Measurements from ENCODE around the gene POMGNT2.

POMGNT2 gene

GRCh38 chr3:43043793-43044192, 62.1 kb downstream of the POMGNT2 start:
- no peak for DNase-seq
- no peak for ATAC-seq

DNA sequence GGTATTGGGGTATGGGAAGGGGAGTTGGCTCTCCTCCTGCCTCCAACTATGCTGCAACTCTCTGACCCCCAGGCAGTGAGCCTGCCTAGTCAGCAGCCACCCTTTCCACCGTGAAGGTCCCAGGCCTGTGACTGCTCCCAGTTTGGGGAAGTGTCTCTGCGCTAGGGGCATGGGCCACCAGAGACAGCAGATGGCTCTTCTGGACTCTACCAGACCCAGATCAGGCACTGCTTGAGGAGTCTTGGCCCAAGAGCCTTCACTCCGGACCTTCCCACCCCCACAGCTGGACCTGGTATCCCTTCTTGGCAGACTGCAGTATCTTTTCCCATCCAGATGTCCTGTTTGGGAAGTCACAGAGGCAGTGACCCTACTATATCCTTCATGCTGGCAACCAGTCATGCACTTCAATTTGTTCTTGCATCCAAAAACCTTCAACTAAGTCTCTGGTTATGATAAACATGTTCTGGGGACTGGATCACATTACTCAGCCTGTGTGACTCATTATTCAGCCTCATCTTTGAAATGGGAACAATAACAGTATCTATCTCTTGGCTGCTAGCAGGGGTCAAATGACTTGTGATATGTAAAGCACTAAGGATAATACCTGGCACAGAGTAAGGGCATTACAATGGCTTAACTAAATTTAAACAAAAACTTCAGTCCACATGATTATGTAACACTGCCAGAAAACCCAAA, 62.7 kb downstream of the POMGNT2 start:
- DNase-seq, result no peak
- peak; percentile 40 for ATAC-seq

GRCh38 chr3:43041517-43041916, 64.4 kb downstream of the POMGNT2 start:
- no peak for ATAC-seq
- no peak for DNase-seq

DNA sequence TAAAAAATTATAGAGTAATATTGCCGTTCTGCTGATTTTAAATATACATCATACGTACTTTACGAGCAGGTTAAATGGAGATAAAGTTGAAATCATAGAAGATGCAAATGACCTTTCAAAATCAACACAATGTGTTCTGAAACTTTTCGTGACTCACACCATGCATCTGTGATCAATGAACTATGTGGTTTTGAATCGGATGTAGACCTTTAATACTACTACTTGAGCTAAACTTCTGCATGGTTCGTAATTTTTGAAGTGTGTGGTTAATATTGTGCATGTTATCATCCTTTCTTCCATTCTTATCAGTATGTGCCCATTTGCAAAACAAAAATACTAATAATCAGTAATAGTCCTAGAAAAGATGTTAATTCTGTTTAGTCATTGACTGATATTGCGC, 67.9 kb downstream of the POMGNT2 start:
- DNase-seq, result no peak
- peak; percentile 52 for ATAC-seq

GRCh38 chr3:43036621-43037423, 69.1 kb downstream of the POMGNT2 start:
- DNase-seq, result no peak
- ATAC-seq, result peak; percentile 50

DNA sequence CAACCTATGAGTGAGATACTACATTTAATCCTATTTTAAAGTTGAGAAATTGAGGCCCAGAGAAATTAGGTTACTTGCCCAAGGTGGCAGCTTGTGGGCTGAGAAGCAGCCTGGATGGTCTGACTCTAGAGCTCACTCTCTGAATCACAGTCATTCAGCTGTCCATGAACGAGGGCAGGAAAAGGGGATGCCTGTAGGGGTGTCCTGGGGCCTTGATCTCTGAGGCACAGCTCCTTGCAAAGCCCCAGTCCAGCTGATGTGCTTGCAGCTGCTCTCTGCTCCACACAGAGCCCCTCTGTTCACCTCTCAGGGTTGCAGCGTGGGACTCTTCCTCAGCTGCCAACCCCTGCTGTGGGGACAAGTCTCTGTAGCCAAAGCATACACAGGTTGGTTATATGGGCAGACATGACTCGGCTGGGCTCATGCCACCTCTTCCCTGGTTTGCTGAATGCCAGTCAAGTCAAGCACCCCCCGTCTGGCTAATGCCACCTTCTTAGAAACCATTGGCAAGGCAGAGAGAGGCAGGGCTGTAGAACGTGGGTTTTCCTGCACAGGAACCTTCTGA, 70.0 kb downstream of the POMGNT2 start:
- ATAC-seq (no peak), DNase-seq (no peak)

DNA sequence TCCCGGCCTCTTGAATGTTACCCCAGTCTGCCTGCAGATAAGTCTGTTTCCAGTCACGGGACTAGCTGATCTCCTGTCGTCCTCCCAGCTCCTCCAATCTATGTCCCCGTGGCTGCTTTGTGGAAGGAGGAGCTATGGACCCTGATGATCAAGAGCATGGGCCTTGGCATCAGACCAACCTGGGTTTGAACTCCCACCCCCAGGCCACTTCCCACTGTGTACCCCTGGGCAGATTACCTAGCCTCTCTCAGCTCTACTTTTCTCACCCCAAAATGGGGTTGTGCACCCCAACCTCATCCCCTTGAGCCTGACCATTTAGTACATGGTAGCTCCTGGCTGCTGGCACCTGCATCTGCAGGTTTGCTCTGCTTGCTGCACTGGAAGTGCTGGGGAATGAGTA, 71.0 kb downstream of the POMGNT2 start:
- ATAC-seq (no peak), DNase-seq (no peak)

DNA sequence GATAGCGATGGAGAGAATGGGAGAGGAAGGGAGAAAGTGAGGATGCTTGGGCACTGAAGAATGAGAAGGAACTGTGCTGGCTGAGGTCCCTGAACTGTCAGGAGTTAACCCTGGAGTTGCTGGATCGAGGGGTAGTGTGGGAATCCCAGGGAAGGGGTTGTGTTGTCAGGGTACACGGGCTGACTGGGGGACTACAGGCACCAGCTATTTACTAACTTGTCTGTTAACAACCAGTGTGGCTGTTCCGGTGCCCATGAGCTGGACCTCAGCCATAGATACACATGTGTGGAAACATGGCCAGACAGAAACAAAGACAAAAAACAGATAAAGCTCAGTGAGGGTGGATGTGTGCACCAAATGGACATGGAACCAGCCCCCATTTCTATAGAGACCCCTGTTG, 71.7 kb downstream of the POMGNT2 start:
- no peak for ATAC-seq
- DNase-seq, result no peak

DNA sequence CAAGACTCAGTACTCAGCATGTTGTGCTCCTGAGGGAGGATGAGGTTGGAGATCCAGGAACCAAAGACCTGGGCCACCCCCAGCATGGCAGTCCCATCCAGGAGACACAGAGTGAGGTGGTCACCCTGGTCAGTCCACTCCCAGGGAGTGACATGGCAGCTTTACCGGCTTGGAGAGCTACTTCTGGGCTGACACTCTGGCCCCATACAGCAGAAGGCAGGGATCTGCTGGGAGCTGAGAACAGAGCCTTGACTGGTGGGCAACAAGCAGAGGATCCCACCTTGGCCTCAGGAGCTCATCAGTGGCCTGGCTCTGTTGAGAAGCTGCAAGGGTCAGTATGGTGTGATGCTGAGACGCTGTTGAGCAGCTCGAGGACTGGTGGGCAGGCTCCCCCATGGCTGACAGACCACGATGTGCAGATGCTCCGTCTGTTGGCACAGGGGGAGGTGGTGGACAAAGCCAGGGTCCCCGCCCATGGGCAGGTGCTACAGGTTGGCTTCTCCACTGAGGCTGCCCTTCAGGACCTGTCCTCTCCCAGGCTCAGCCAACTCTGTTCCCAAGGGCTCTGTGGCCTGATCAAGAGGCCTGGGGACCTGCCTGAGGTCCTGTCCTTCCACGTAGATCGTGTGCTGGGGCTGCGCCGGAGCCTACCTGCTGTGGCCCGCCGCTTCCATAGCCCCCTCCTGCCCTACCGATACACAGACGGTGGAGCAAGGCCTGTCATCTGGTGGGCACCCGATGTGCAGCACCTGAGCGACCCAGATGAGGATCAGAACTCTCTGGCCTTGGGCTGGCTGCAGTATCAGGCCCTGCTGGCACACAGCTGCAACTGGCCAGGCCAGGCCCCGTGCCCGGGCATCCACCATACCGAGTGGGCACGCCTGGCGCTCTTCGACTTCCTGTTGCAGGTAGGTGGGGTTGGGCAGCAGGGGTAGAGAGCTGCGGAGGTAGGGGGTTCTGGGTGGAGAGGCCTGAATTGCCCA, 72.9 kb downstream of the POMGNT2 start:
- no peak for ATAC-seq
- no peak for DNase-seq

- no peak for DNase-seq
Observed at GRCh38 chr3:43031889-43032545, 73.9 kb downstream of the POMGNT2 start.

GRCh38 chr3:43031485-43031884, 74.4 kb downstream of the POMGNT2 start:
- no peak for ATAC-seq
- no peak for DNase-seq

More at GRCh38 chr3:43031889-43032545, 73.9 kb downstream of the POMGNT2 start:
- no peak for ATAC-seq

DNA sequence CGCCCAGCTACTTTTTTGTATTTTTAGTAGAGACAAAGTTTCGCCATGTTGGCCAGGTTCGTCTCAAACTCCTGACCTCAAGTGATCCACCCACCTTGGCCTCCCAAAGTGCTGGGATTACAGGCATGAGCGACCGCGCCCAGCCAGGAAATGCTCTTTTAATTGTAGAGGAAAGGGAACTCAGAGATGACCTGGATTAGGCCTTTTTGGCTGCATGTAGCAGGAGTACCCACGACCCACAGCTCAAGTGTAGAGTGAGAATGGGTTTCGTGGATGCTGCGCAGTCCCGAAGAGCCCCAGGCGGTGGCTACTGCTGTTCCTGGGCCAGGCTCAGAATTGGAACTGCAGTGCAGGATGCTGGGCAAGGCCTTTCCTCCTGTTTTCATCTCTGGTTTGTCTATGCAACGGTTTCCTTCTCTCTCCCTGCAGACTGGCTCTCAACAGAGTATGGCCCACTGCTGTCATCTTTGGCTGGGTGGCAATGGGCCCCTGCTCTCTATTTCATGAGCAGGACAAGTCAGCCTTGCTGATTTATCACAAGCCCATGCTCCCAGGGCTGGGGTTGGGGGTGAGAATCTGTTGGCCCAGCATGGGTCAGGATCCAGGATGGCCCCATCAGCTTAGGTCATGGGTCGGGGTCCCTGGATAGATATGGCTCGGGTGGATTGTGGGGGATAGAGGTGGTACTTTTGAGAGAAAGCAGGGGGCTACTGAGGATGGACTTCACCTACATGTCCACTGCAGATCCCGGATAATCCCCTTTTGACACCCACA, 75.5 kb downstream of the POMGNT2 start:
- DNase-seq (no peak), ATAC-seq (no peak)

Measured in stimulated activated naive CD8-positive, alpha-beta T cell treated with anti-CD3 and anti-CD28 coated beads, Interleukin-15, Interleukin-2, amounts not matched to agents 100 U/mL and 50 U/mL, for 24 hours (primary cell).